ENCODE results near the gene PAX2.
A peak's percentile ranks its signal among the peaks of the same experiment; 100 is the strongest.

PAX2 gene

GRCh38 chr10:100740476-100741377, 4.7 kb upstream of the PAX2 start:
- no peak overlapping the region for H3K4me3 ChIP-seq (ENCODE audit: low read depth, low read length)
- in situ Hi-C loops (cut with HindIII; ENCODE audit: low sequenced_read_pairs) = no loop called here
- DNase-seq (ENCODE audit: low read depth, low spot score) = no peak
- TF ChIP-seq CTCF (IDR thresholded peaks at IDR 0.05; ENCODE audit: low read depth, low read length) = no peak

- in situ Hi-C loops (cut with HindIII; ENCODE audit: low sequenced_read_pairs) = no loop called here
Observed at GRCh38 chr10:100741378-100742075, 3.9 kb upstream of the PAX2 start.

GRCh38 chr10:100742076-100742771, 3.2 kb upstream of the PAX2 start:
- no peak overlapping the region for H3K4me3 ChIP-seq (ENCODE audit: low read depth, low read length)
- no peak for TF ChIP-seq CTCF (IDR thresholded peaks at IDR 0.05; ENCODE audit: low read depth, low read length)
- DNase-seq (ENCODE audit: low read depth, low spot score) = no peak
- in situ Hi-C loops (cut with HindIII; ENCODE audit: low sequenced_read_pairs) = no loop called here

More at GRCh38 chr10:100741378-100742075, 3.9 kb upstream of the PAX2 start:
- no peak overlapping the region for H3K4me3 ChIP-seq (ENCODE audit: low read depth, low read length)
- TF ChIP-seq CTCF (IDR thresholded peaks at IDR 0.05; ENCODE audit: low read depth, low read length) = no peak
- no peak for DNase-seq (ENCODE audit: low read depth, low spot score)

GRCh38 chr10:100742936-100743335, 2.4 kb upstream of the PAX2 start:
- no peak for DNase-seq (ENCODE audit: low read depth, low spot score)
- H3K4me3 ChIP-seq (ENCODE audit: low read depth, low read length) = no peak overlapping the region
- in situ Hi-C loops (cut with HindIII; ENCODE audit: low sequenced_read_pairs) = no loop called here
- no peak for TF ChIP-seq CTCF (IDR thresholded peaks at IDR 0.05; ENCODE audit: low read depth, low read length)

- no peak overlapping the region for H3K4me3 ChIP-seq (ENCODE audit: low read depth, low read length)
- peak; percentile 62 for TF ChIP-seq CTCF (IDR thresholded peaks at IDR 0.05; ENCODE audit: low read depth, low read length)
- in situ Hi-C loops (cut with HindIII; ENCODE audit: low sequenced_read_pairs) = no loop called here
- DNase-seq (ENCODE audit: low read depth, low spot score) = no peak
Observed at GRCh38 chr10:100743626-100744135, 1.7 kb upstream of the PAX2 start.

All from astrocyte of the spinal cord (primary cell).